ENCODE results near the gene STAT4.

Gene STAT4

GRCh38 chr2:191195021-191195420 lies 44.2 kb upstream of the STAT4 start:
- Histone ChIP-seq H3K23ac (ENCODE audit: low read depth, low read length, poor library complexity) (no peak overlapping the region), H3K9me3 (replicated peaks in 1 of 2; ENCODE audit: control insufficient read depth in 2 of 2, insufficient read depth in 1 of 2, low read depth in 1 of 2, low read length in 2 of 2) (peaks cover 0 to 2% of the 10 kb centered on the region in 2 donors), H3K36me3 (replicated peaks in 1 of 2; ENCODE audit: control insufficient read depth in 2 of 2, insufficient read depth in 2 of 2, low read length in 2 of 2) (no peaks in the 10 kb centered on the region), H3K4me1 (ENCODE audit: control insufficient read depth in 2 of 2, insufficient read depth in 1 of 2, low read depth in 1 of 2, low read length in 2 of 2) (peaks cover 0 to 2% of the 10 kb centered on the region in 2 donors), H4K91ac (ENCODE audit: low read depth, low read length, poor library complexity) (no peak overlapping the region), H3K9ac (ENCODE audit: low read depth, low read length, poor library complexity) (no peak overlapping the region), H2BK5ac (ENCODE audit: low read length) (no peak overlapping the region), H3K4ac (ENCODE audit: low read length) (no peak overlapping the region), H3K27me3 (ENCODE audit: control insufficient read depth in 3 of 3, insufficient read depth in 3 of 3, low read depth in 1 of 3, low read length in 3 of 3) (no peaks in the 10 kb centered on the region), H3K4me2 (ENCODE audit: insufficient read depth, low read length, poor library complexity, severe bottlenecking) (no peak overlapping the region), H3K4me3 (ENCODE audit: low read length in 2 of 2) (no peak overlapping the region), H3K14ac (ENCODE audit: low read length) (no peak overlapping the region), H2AFZ (ENCODE audit: low read length) (no peak overlapping the region), H2AK5ac (ENCODE audit: low read depth, low read length) (no peak overlapping the region), H2BK12ac (ENCODE audit: low read length) (no peak overlapping the region), H3K79me1 (ENCODE audit: low read depth, low read length) (no peaks in the 10 kb centered on the region), H3K27ac (replicated peaks; ENCODE audit: low read length) (no peak overlapping the region), H2BK120ac (ENCODE audit: low read depth, low read length) (no peak overlapping the region), H2BK15ac (ENCODE audit: low read length) (no peak overlapping the region), H3K18ac (ENCODE audit: low read length) (no peak overlapping the region), H4K8ac (ENCODE audit: low read depth, low read length) (no peak overlapping the region)
- WGBS, 2 donors (ENCODE audit: extremely low coverage in 2 of 2, insufficient read length in 2 of 2, insufficient replicate concordance in 1 of 2), result no CpG with 5 or more reads among the region's 1 CpG
- no peak for DNase-seq (ENCODE audit: low spot score)

- Histone ChIP-seq H3K27me3 (ENCODE audit: control insufficient read depth in 3 of 3, insufficient read depth in 3 of 3, low read depth in 1 of 3, low read length in 3 of 3) (no peaks in the 10 kb centered on the region), H4K8ac (ENCODE audit: low read depth, low read length) (no peak overlapping the region), H3K23ac (ENCODE audit: low read depth, low read length, poor library complexity) (no peak overlapping the region), H2BK120ac (ENCODE audit: low read depth, low read length) (no peak overlapping the region), H3K4me1 (ENCODE audit: control insufficient read depth in 2 of 2, insufficient read depth in 1 of 2, low read depth in 1 of 2, low read length in 2 of 2) (no peaks in the 10 kb centered on the region), H3K79me1 (ENCODE audit: low read depth, low read length) (no peaks in the 10 kb centered on the region), H3K36me3 (replicated peaks in 1 of 2; ENCODE audit: control insufficient read depth in 2 of 2, insufficient read depth in 2 of 2, low read length in 2 of 2) (no peaks in the 10 kb centered on the region), H3K4me2 (ENCODE audit: insufficient read depth, low read length, poor library complexity, severe bottlenecking) (no peak overlapping the region), H2AK5ac (ENCODE audit: low read depth, low read length) (no peak overlapping the region), H3K14ac (ENCODE audit: low read length) (no peak overlapping the region), H4K91ac (ENCODE audit: low read depth, low read length, poor library complexity) (no peak overlapping the region), H3K27ac (replicated peaks; ENCODE audit: low read length) (no peak overlapping the region), H2AFZ (ENCODE audit: low read length) (no peak overlapping the region), H3K4me3 (ENCODE audit: low read length in 2 of 2) (no peak overlapping the region), H2BK12ac (ENCODE audit: low read length) (no peak overlapping the region), H3K9ac (ENCODE audit: low read depth, low read length, poor library complexity) (no peak overlapping the region), H3K4ac (ENCODE audit: low read length) (no peak overlapping the region), H3K9me3 (replicated peaks in 1 of 2; ENCODE audit: control insufficient read depth in 2 of 2, insufficient read depth in 1 of 2, low read depth in 1 of 2, low read length in 2 of 2) (no peaks in the 10 kb centered on the region), H2BK15ac (ENCODE audit: low read length) (no peak overlapping the region), H2BK5ac (ENCODE audit: low read length) (no peak overlapping the region), H3K18ac (ENCODE audit: low read length) (no peak overlapping the region)
- DNase-seq (ENCODE audit: low spot score), result no peak
- no CpG with 5 or more reads among the region's 5 CpGs for WGBS, 2 donors (ENCODE audit: extremely low coverage in 2 of 2, insufficient read length in 2 of 2, insufficient replicate concordance in 1 of 2)
Observed at GRCh38 chr2:191190861-191191552, 40.2 kb upstream of the STAT4 start.

- no peaks in the 10 kb centered on the region for H3K4me1 ChIP-seq (ENCODE audit: control insufficient read depth in 2 of 2, insufficient read depth in 1 of 2, low read depth in 1 of 2, low read length in 2 of 2)
- no peaks in the 10 kb centered on the region for H3K27me3 ChIP-seq (ENCODE audit: control insufficient read depth in 3 of 3, insufficient read depth in 3 of 3, low read depth in 1 of 3, low read length in 3 of 3)
- no peak overlapping the region for H4K91ac ChIP-seq (ENCODE audit: low read depth, low read length, poor library complexity)
- H3K14ac ChIP-seq (ENCODE audit: low read length), result no peak overlapping the region
- no peak overlapping the region for H3K27ac ChIP-seq (replicated peaks; ENCODE audit: low read length)
- no peak for DNase-seq (ENCODE audit: low spot score)
- no CpG with 5 or more reads among the region's 2 CpGs for WGBS, 2 donors (ENCODE audit: extremely low coverage in 2 of 2, insufficient read length in 2 of 2, insufficient replicate concordance in 1 of 2)
- H3K9ac ChIP-seq (ENCODE audit: low read depth, low read length, poor library complexity), result no peak overlapping the region
- H2BK120ac ChIP-seq (ENCODE audit: low read depth, low read length), result no peak overlapping the region
- H4K8ac ChIP-seq (ENCODE audit: low read depth, low read length), result no peak overlapping the region
- no peaks in the 10 kb centered on the region for H3K36me3 ChIP-seq (replicated peaks in 1 of 2; ENCODE audit: control insufficient read depth in 2 of 2, insufficient read depth in 2 of 2, low read length in 2 of 2)
- no peak overlapping the region for H2BK12ac ChIP-seq (ENCODE audit: low read length)
- no peaks in the 10 kb centered on the region for H3K79me1 ChIP-seq (ENCODE audit: low read depth, low read length)
- no peak overlapping the region for H3K4ac ChIP-seq (ENCODE audit: low read length)
- no peak overlapping the region for H3K4me2 ChIP-seq (ENCODE audit: insufficient read depth, low read length, poor library complexity, severe bottlenecking)
- H2BK5ac ChIP-seq (ENCODE audit: low read length), result no peak overlapping the region
- no peak overlapping the region for H2BK15ac ChIP-seq (ENCODE audit: low read length)
- no peaks in the 10 kb centered on the region for H3K9me3 ChIP-seq (replicated peaks in 1 of 2; ENCODE audit: control insufficient read depth in 2 of 2, insufficient read depth in 1 of 2, low read depth in 1 of 2, low read length in 2 of 2)
- H3K4me3 ChIP-seq (ENCODE audit: low read length in 2 of 2), result no peak overlapping the region
- H3K18ac ChIP-seq (ENCODE audit: low read length), result no peak overlapping the region
- no peak overlapping the region for H3K23ac ChIP-seq (ENCODE audit: low read depth, low read length, poor library complexity)
- no peak overlapping the region for H2AK5ac ChIP-seq (ENCODE audit: low read depth, low read length)
- H2AFZ ChIP-seq (ENCODE audit: low read length), result no peak overlapping the region
Observed at GRCh38 chr2:191190435-191190834, 39.6 kb upstream of the STAT4 start.

- H3K4ac ChIP-seq (ENCODE audit: low read length), result no peak overlapping the region
- no peak overlapping the region for H3K9ac ChIP-seq (ENCODE audit: low read depth, low read length, poor library complexity)
- H3K14ac ChIP-seq (ENCODE audit: low read length), result no peak overlapping the region
- DNase-seq (ENCODE audit: low spot score), result no peak
- no peak overlapping the region for H3K18ac ChIP-seq (ENCODE audit: low read length)
- no peaks in the 10 kb centered on the region for H3K27me3 ChIP-seq (ENCODE audit: control insufficient read depth in 3 of 3, insufficient read depth in 3 of 3, low read depth in 1 of 3, low read length in 3 of 3)
- no peak overlapping the region for H2BK15ac ChIP-seq (ENCODE audit: low read length)
- no peak overlapping the region for H2AK5ac ChIP-seq (ENCODE audit: low read depth, low read length)
- no peak overlapping the region for H3K27ac ChIP-seq (replicated peaks; ENCODE audit: low read length)
- peak overlapping the region; percentile 29 for H2AFZ ChIP-seq (ENCODE audit: low read length)
- H3K4me3 ChIP-seq (ENCODE audit: low read length in 2 of 2), result no peak overlapping the region
- H3K79me1 ChIP-seq (ENCODE audit: low read depth, low read length), result no peaks in the 10 kb centered on the region
- no CpG with 5 or more reads among the region's 8 CpGs for WGBS, 2 donors (ENCODE audit: extremely low coverage in 2 of 2, insufficient read length in 2 of 2, insufficient replicate concordance in 1 of 2)
- no peak overlapping the region for H2BK5ac ChIP-seq (ENCODE audit: low read length)
- H2BK12ac ChIP-seq (ENCODE audit: low read length), result no peak overlapping the region
- no peak overlapping the region for H3K4me2 ChIP-seq (ENCODE audit: insufficient read depth, low read length, poor library complexity, severe bottlenecking)
- no peak overlapping the region for H4K8ac ChIP-seq (ENCODE audit: low read depth, low read length)
- no peaks in the 10 kb centered on the region for H3K9me3 ChIP-seq (replicated peaks in 1 of 2; ENCODE audit: control insufficient read depth in 2 of 2, insufficient read depth in 1 of 2, low read depth in 1 of 2, low read length in 2 of 2)
- no peaks in the 10 kb centered on the region for H3K36me3 ChIP-seq (replicated peaks in 1 of 2; ENCODE audit: control insufficient read depth in 2 of 2, insufficient read depth in 2 of 2, low read length in 2 of 2)
- H2BK120ac ChIP-seq (ENCODE audit: low read depth, low read length), result no peak overlapping the region
- H4K91ac ChIP-seq (ENCODE audit: low read depth, low read length, poor library complexity), result no peak overlapping the region
- H3K4me1 ChIP-seq (ENCODE audit: control insufficient read depth in 2 of 2, insufficient read depth in 1 of 2, low read depth in 1 of 2, low read length in 2 of 2), result no peaks in the 10 kb centered on the region
- no peak overlapping the region for H3K23ac ChIP-seq (ENCODE audit: low read depth, low read length, poor library complexity)
Observed at GRCh38 chr2:191189112-191189635, 38.4 kb upstream of the STAT4 start.

Data from neuronal stem cell (in vitro differentiated cells).